Adrenal gland (tissue), 12 donors: ENCODE measurements around the gene ARHGAP12. TPM values are rescaled to one million over a fixed set of nuclear protein-coding genes. Genes with fewer than 3 reads are reported as not detected.

Experiments used
- DNase-seq, 7 donors: peaks; one replicate each; pipeline ENCODE4 v3.0.0-alpha.2; 2019 to 2020
- H3K27ac ChIP-seq, 5 donors: fragments of 200-600 bp; sonication (generic) in 4 of 5; 1 replicate in 3 of 5; 2 replicates in 2 of 5; pipeline versions ENCODE4 v1.5.1 to v1.8.0; 2016 to 2020; ENCODE audit warnings: mild to moderate bottlenecking in 1 of 5
- H3K27me3 ChIP-seq: fragments of 200-600 bp; 2 replicates; pipeline ENCODE4 v1.8.0; 2021
- H3K36me3 ChIP-seq, 2 donors: fragments of 200-600 bp; replicated peaks in 1 of 2; 1 replicate in 1 of 2; 2 replicates in 1 of 2; pipeline versions ENCODE4 v1.5.1 to v1.8.0; 2018 to 2022
- H3K4me1 ChIP-seq, 2 donors: fragments of 200-600 bp; replicated peaks in 1 of 2; 1 replicate in 1 of 2; 2 replicates in 1 of 2; pipeline versions ENCODE4 v1.5.1 to v1.8.0; 2018 to 2021
- H3K4me3 ChIP-seq, 4 donors: fragments of 200-600 bp; sonication (generic) in 3 of 4; one replicate each; pipeline ENCODE4 v1.5.1; 2016 to 2018
- H3K9me3 ChIP-seq, 3 donors: fragments of 200-600 bp; sonication (generic) in 1 of 3; replicated peaks in 1 of 3; 1 replicate in 2 of 3; 2 replicates in 1 of 3; pipeline versions ENCODE4 v1.5.1 to v1.8.0; 2016 to 2021
- CTCF ChIP-seq, 6 experiments: fragments of 450-650 bp in 4 of 6; fragments of 200-600 bp in 2 of 6; sonication (generic) in 1 of 6; IDR thresholded peaks; 1 replicate in 5 of 6; 2 replicates in 1 of 6; pipeline versions ENCODE4 v1.5.1 to v1.8.0; 2016 to 2021; ENCODE audit warnings: antibody characterized with exemption in 6 of 6, mild to moderate bottlenecking in 2 of 6, moderate library complexity in 1 of 6
- POLR2A ChIP-seq, 2 donors: fragments of 450-650 bp; IDR thresholded peaks; one replicate each; pipeline ENCODE4 v1.6.1; 2017; ENCODE audit warnings: antibody characterized with exemption in 2 of 2, mild to moderate bottlenecking in 2 of 2, moderate library complexity in 1 of 2
- WGBS, 4 donors: extraction: QIAGEN DNeasy Blood & Tissue Kit in 2 of 4; methylation state at CpG; one replicate each; pipeline versions ENCODE4 v1.1.5 to v1.1.7; 2013 to 2017; 5-methylcytosine and 5-hydroxymethylcytosine counted together
- intact Hi-C, 2 donors: fragments of 100-400 bp; cut with DNase I; formaldehyde crosslinking; loops; one replicate each; pipeline versions ENCODE4 v1.14.1 to v1.15.0; 2022 to 2023
- polyA plus RNA-seq, 3 donors: library from polyadenylated mRNA; stranded (reverse); fragments of 200-250 nt in 2 of 3; fragments of 350-450 nt in 1 of 3; fragmentation: Illumina TruSeq in 1 of 3; extraction: RNeasy Lipid Tissue Mini Kit (QIAGEN cat#74804) in 1 of 3; gene quantifications; one replicate each; pipeline ENCODE4 v1.2.3, GENCODE V29; 2013 to 2014
- total RNA-seq, 9 donors: library from RNA; depleted of rRNA in 4 of 9; stranded (reverse); fragments of >200 nt in 4 of 9; fragments of 120-200 nt in 1 of 9; fragmentation: NEBNext Ultra II Directional in 1 of 9; extraction: Animal tissue kit (Norgen Biotek cat#: 25700) in 1 of 9; gene quantifications; one replicate each; pipeline versions ENCODE4 v1.1.0 to v1.2.4, GENCODE V29; 2013 to 2023
- donor health status: healthy with polysubstance abuse.
- donor health status: Bipolar disorder and iron deficiency.
- donor health status: DM: yes; HTN: yes; CAD: no.
- donor health status: DM: no; HTN: no; CAD: no.
- donor health status: DM: no; HTN: no; CAD: no.
- donor health status: DM: yes; HTN: yes; CAD: no.

The ARHGAP12 gene
- total and polyA plus RNA-seq, 12 donors = 26.7 to 88.6 (median 38.1) TPM

GRCh38 chr10:31864834-31865518 lies 63.7 kb downstream of the ARHGAP12 start:
- Histone ChIP-seq H3K36me3 (peaks cover 0 to 12% of the 10 kb centered on the region in 2 donors), H3K4me3 (peak overlapping the region in 1 of 4 donors; percentile 25), H3K4me1 (peaks cover 9 to 27% of the 10 kb centered on the region in 2 donors), H3K27me3 (no peaks in the 10 kb centered on the region), H3K27ac (peak overlapping the region in 3 of 5 donors; percentile 14 to 44 (median 25)), H3K9me3 (peaks cover 0 to 6% (median 0%) of the 10 kb centered on the region in 3 donors)
- 16 to 32% (median 28%) methylated on average over 5 of the region's 5 CpGs for WGBS, 4 donors
- TF ChIP-seq POLR2A (IDR thresholded peaks at IDR 0.05) (no peak), CTCF (IDR thresholded peaks at IDR 0.05) (no peak)
- DNase-seq = no peak
- intact Hi-C loops = loop anchor here (5.0 to 10.0 kb wide), 2 partner anchors 82 to 140 kb away; no protein-coding TSS in a partner anchor

- 83 to 92% (median 86%) methylated on average over 4 of the region's 4 CpGs for WGBS, 4 donors
- no peak for DNase-seq
- Histone ChIP-seq H3K27me3 (no peaks in the 10 kb centered on the region), H3K9me3 (no peaks in the 10 kb centered on the region), H3K36me3 (peaks cover 0 to 7% of the 10 kb centered on the region in 2 donors), H3K4me1 (peaks cover 5 to 10% of the 10 kb centered on the region in 2 donors), H3K4me3 (no peak overlapping the region), H3K27ac (no peak overlapping the region)
- TF ChIP-seq POLR2A (IDR thresholded peaks at IDR 0.05) = no peak
- no peak for TF ChIP-seq CTCF (IDR thresholded peaks at IDR 0.05)
- intact Hi-C loops = loop anchor here in 1 of 2 donors (10.0 kb wide), 1 partner anchor 100 kb away; no protein-coding TSS in a partner anchor
Observed at GRCh38 chr10:31855033-31855432, 73.6 kb downstream of the ARHGAP12 start.

GRCh38 chr10:31853629-31854028 lies 75.0 kb downstream of the ARHGAP12 start:
- intact Hi-C loops = loop anchor here in 1 of 2 donors (10.0 kb wide), 1 partner anchor 101 kb away; no protein-coding TSS in a partner anchor
- H3K4me3 ChIP-seq = no peak overlapping the region
- peaks cover 5 to 11% of the 10 kb centered on the region in 2 donors for H3K4me1 ChIP-seq
- no peak overlapping the region for H3K27ac ChIP-seq
- H3K36me3 ChIP-seq = no peaks in the 10 kb centered on the region
- no peak for DNase-seq
- WGBS, 4 donors = 64 to 97% (median 72%) methylated on average over 2 of the region's 2 CpGs
- no peaks in the 10 kb centered on the region for H3K27me3 ChIP-seq
- H3K9me3 ChIP-seq = no peaks in the 10 kb centered on the region
- TF ChIP-seq CTCF (IDR thresholded peaks at IDR 0.05) (no peak), POLR2A (IDR thresholded peaks at IDR 0.05) (no peak)

- intact Hi-C loops = loop anchor here in 1 of 2 donors (10.0 kb wide), 1 partner anchor 104 kb away; no protein-coding TSS in a partner anchor
- 45 to 62% (median 61%) methylated on average over 1 of the region's 1 CpG for WGBS, 4 donors
- H3K27me3 ChIP-seq = no peaks in the 10 kb centered on the region
Observed at GRCh38 chr10:31851216-31851615, 77.4 kb downstream of the ARHGAP12 start.

More at GRCh38 chr10:31851216-31851615, 77.4 kb downstream of the ARHGAP12 start:
- TF ChIP-seq POLR2A (IDR thresholded peaks at IDR 0.05) (no peak), CTCF (IDR thresholded peaks at IDR 0.05) (no peak)
- Histone ChIP-seq H3K36me3 (no peaks in the 10 kb centered on the region), H3K27ac (no peak overlapping the region), H3K4me1 (peaks cover 5 to 11% of the 10 kb centered on the region in 2 donors), H3K9me3 (no peaks in the 10 kb centered on the region), H3K4me3 (no peak overlapping the region)
- DNase-seq = no peak
